GM23338 (cell line): ENCODE measurements around the gene PAQR5.

ENCODE experiments used
- CREB1 ChIP-seq: fragments of 250-450 bp; sonication (Bioruptor Pico); IDR thresholded peaks from 2 replicates; pipeline ENCODE4 v1.5.0; 2020; ENCODE audit warnings: low read depth, mild to moderate bottlenecking, moderate library complexity
- CTCF ChIP-seq, 2 experiments: fragments of 200-600 bp in 1 of 2; sonication (generic) in 1 of 2; conservative IDR thresholded peaks; 2 replicates each; pipeline versions ENCODE4 v1.5.1 to v1.6.1; 2016 to 2017; ENCODE audit warnings: antibody characterized with exemption in 2 of 2, low read depth in 2 of 2, mild to moderate bottlenecking in 2 of 2, moderate library complexity in 1 of 2
- ETS1 ChIP-seq: IDR thresholded peaks from 2 replicates; pipeline ENCODE4 v1.6.1; 2016; ENCODE audit warnings: antibody characterized with exemption
- EZH2 ChIP-seq: fragments of 200-600 bp; sonication (generic); IDR thresholded peaks from one replicate; pipeline ENCODE4 v1.8.0; 2017; ENCODE audit warnings: antibody characterized with exemption, mild to moderate bottlenecking, low read depth; ENCODE audit not compliant: unreplicated experiment
- EZH2phosphoT487 ChIP-seq: fragments of 200-600 bp; sonication (generic); IDR thresholded peaks from one replicate; pipeline ENCODE4 v1.8.1; 2018; ENCODE audit warnings: antibody characterized with exemption; ENCODE audit not compliant: unreplicated experiment
- POLR2AphosphoS5 ChIP-seq: IDR thresholded peaks from 2 replicates; pipeline ENCODE4 v1.6.1; 2016; ENCODE audit warnings: antibody characterized with exemption, low read depth
- REST ChIP-seq: IDR thresholded peaks from one replicate; pipeline ENCODE4 v1.6.1; 2018; ENCODE audit warnings: antibody characterized with exemption; ENCODE audit not compliant: unreplicated experiment

- no peak for TF ChIP-seq CTCF (conservative IDR thresholded peaks at IDR 0.05; ENCODE audit: low read depth in 2 of 2)
- TF ChIP-seq REST: no peak
- TF ChIP-seq POLR2AphosphoS5: no peak
- no peak for TF ChIP-seq EZH2
- no peak for TF ChIP-seq ETS1
- no peak for TF ChIP-seq CREB1
- no peak for TF ChIP-seq EZH2phosphoT487
Observed at GRCh38 chr15:69415381-69415780, 116.7 kb downstream of the PAQR5 start.
